ENCODE data around the gene CDH23. TPM values are rescaled to one million over a fixed set of nuclear protein-coding genes. Genes with fewer than 3 reads are reported as not detected.
A peak's percentile ranks its signal among the peaks of the same experiment; 100 is the strongest.

Gene CDH23
- total and polyA plus RNA-seq, 4 experiments from 2014 or later, result 1.8 to 5.4 (median 3.6) TPM

GRCh38 chr10:71623098-71623985 lies 226.6 kb downstream of the CDH23 start:
- DNase-seq, result no peak
- H3K27ac Mint-ChIP-seq, result peak overlapping the region in 2 of 7 donors; percentile 2 to 37

GRCh38 chr10:71623986-71624291 lies 227.2 kb downstream of the CDH23 start:
- Mint-ChIP-seq H3K9me3 (peaks cover 0 to 1% (median 0%) of the 10 kb centered on the region in 8 donors), H3K27me3 (peaks cover 0 to 2% of the 10 kb centered on the region in 2 donors), H3K4me3 (no peak overlapping the region), H3K27ac (no peak overlapping the region), H3K4me1 (no peaks in the 10 kb centered on the region), H3K36me3 (no peaks in the 10 kb centered on the region)
- Histone ChIP-seq H3K27me3 (ENCODE audit: insufficient read depth, low read length) (no peaks in the 10 kb centered on the region), H3K9me3 (ENCODE audit: control insufficient read depth in 1 of 2, low read length in 2 of 2) (no peaks in the 10 kb centered on the region), H3K36me3 (ENCODE audit: insufficient read depth, low read length) (no peaks in the 10 kb centered on the region), H3K4me1 (ENCODE audit: insufficient read depth, low read length) (no peaks in the 10 kb centered on the region), H3K27ac (ENCODE audit: low read depth, low read length) (no peak overlapping the region), H3K4me3 (ENCODE audit: low read length in 2 of 2) (no peak overlapping the region)
- ChIA-PET CTCF (ENCODE audit: partially characterized antibody) (interaction anchor here (1.6 kb wide), 1 partner anchor 14 kb away, joined by 5 read pairs; no protein-coding TSS in a partner anchor), POLR2A (ENCODE audit: partially characterized antibody) (no interaction called here)
- intact Hi-C loops (cut with micrococcal nuclease), result no loop called here
- DNase-seq, result no peak

More at GRCh38 chr10:71623098-71623985, 226.6 kb downstream of the CDH23 start:
- Histone ChIP-seq H3K27ac (ENCODE audit: low read depth, low read length) (no peak overlapping the region), H3K4me1 (ENCODE audit: insufficient read depth, low read length) (no peaks in the 10 kb centered on the region), H3K36me3 (ENCODE audit: insufficient read depth, low read length) (no peaks in the 10 kb centered on the region), H3K4me3 (ENCODE audit: low read length in 2 of 2) (no peak overlapping the region), H3K27me3 (ENCODE audit: insufficient read depth, low read length) (no peaks in the 10 kb centered on the region), H3K9me3 (ENCODE audit: control insufficient read depth in 1 of 2, low read length in 2 of 2) (no peaks in the 10 kb centered on the region)
- intact Hi-C loops (cut with micrococcal nuclease), result no loop called here
- ChIA-PET POLR2A (ENCODE audit: partially characterized antibody) (no interaction called here), CTCF (ENCODE audit: partially characterized antibody) (interaction anchor here (1.6 kb wide), 1 partner anchor 14 kb away, joined by 5 read pairs; no protein-coding TSS in a partner anchor)
- H3K4me1 Mint-ChIP-seq, result no peaks in the 10 kb centered on the region
- no peak overlapping the region for H3K4me3 Mint-ChIP-seq
- peaks cover 0 to 2% of the 10 kb centered on the region in 2 donors for H3K27me3 Mint-ChIP-seq
- H3K9me3 Mint-ChIP-seq, result peaks cover 0 to 1% (median 0%) of the 10 kb centered on the region in 8 donors
- H3K36me3 Mint-ChIP-seq, result no peaks in the 10 kb centered on the region

GRCh38 chr10:71625445-71626175 lies 228.9 kb downstream of the CDH23 start:
- H3K4me1 Mint-ChIP-seq, result no peaks in the 10 kb centered on the region
- no peaks in the 10 kb centered on the region for H3K36me3 Mint-ChIP-seq
- no peak for DNase-seq
- POLR2A ChIA-PET (ENCODE audit: partially characterized antibody), result no interaction called here
- H3K9me3 Mint-ChIP-seq, result peaks cover 0 to 1% (median 0%) of the 10 kb centered on the region in 8 donors
- H3K27me3 Mint-ChIP-seq, result peaks cover 0 to 2% of the 10 kb centered on the region in 2 donors
- no peak overlapping the region for H3K27ac Mint-ChIP-seq
- CTCF ChIA-PET (ENCODE audit: partially characterized antibody), result no interaction called here
- Histone ChIP-seq H3K4me3 (ENCODE audit: low read length in 2 of 2) (no peak overlapping the region), H3K27me3 (ENCODE audit: insufficient read depth, low read length) (no peaks in the 10 kb centered on the region), H3K27ac (ENCODE audit: low read depth, low read length) (no peak overlapping the region), H3K9me3 (ENCODE audit: control insufficient read depth in 1 of 2, low read length in 2 of 2) (no peaks in the 10 kb centered on the region), H3K4me1 (ENCODE audit: insufficient read depth, low read length) (no peaks in the 10 kb centered on the region), H3K36me3 (ENCODE audit: insufficient read depth, low read length) (no peaks in the 10 kb centered on the region)
- no peak overlapping the region for H3K4me3 Mint-ChIP-seq
- intact Hi-C loops (cut with micrococcal nuclease), result no loop called here

GRCh38 chr10:71627230-71627939 lies 230.7 kb downstream of the CDH23 start:
- Mint-ChIP-seq H3K27me3 (peaks cover 1 to 2% of the 10 kb centered on the region in 2 donors), H3K4me3 (no peak overlapping the region), H3K4me1 (no peaks in the 10 kb centered on the region), H3K36me3 (no peaks in the 10 kb centered on the region), H3K9me3 (no peaks in the 10 kb centered on the region), H3K27ac (no peak overlapping the region)
- DNase-seq, result no peak
- intact Hi-C loops (cut with micrococcal nuclease), result no loop called here
- H3K4me1 ChIP-seq (ENCODE audit: insufficient read depth, low read length), result no peaks in the 10 kb centered on the region
- H3K4me3 ChIP-seq (ENCODE audit: low read length in 2 of 2), result no peak overlapping the region
- H3K9me3 ChIP-seq (ENCODE audit: control insufficient read depth in 1 of 2, low read length in 2 of 2), result no peaks in the 10 kb centered on the region
- ChIA-PET CTCF (ENCODE audit: partially characterized antibody) (interaction anchor here (0.6 kb wide), 1 partner anchor 234 kb away, joined by 3 read pairs; no protein-coding TSS in a partner anchor), POLR2A (ENCODE audit: partially characterized antibody) (no interaction called here)
- no peaks in the 10 kb centered on the region for H3K27me3 ChIP-seq (ENCODE audit: insufficient read depth, low read length)
- no peaks in the 10 kb centered on the region for H3K36me3 ChIP-seq (ENCODE audit: insufficient read depth, low read length)
- H3K27ac ChIP-seq (ENCODE audit: low read depth, low read length), result no peak overlapping the region

GRCh38 chr10:71627956-71628355 lies 231.2 kb downstream of the CDH23 start:
- intact Hi-C loops (cut with micrococcal nuclease), result no loop called here
- peaks cover 1 to 2% of the 10 kb centered on the region in 2 donors for H3K27me3 Mint-ChIP-seq
- no peaks in the 10 kb centered on the region for H3K36me3 Mint-ChIP-seq
- H3K27ac ChIP-seq (ENCODE audit: low read depth, low read length), result no peak overlapping the region
- no peaks in the 10 kb centered on the region for H3K27me3 ChIP-seq (ENCODE audit: insufficient read depth, low read length)
- H3K4me3 Mint-ChIP-seq, result no peak overlapping the region
- no peaks in the 10 kb centered on the region for H3K9me3 Mint-ChIP-seq
- no peak for DNase-seq
- CTCF ChIA-PET (ENCODE audit: partially characterized antibody), result interaction anchor here (0.6 kb wide), 1 partner anchor 234 kb away, joined by 3 read pairs; no protein-coding TSS in a partner anchor
- H3K4me3 ChIP-seq (ENCODE audit: low read length in 2 of 2), result no peak overlapping the region
- H3K36me3 ChIP-seq (ENCODE audit: insufficient read depth, low read length), result no peaks in the 10 kb centered on the region
- H3K4me1 Mint-ChIP-seq, result no peaks in the 10 kb centered on the region
- no peak overlapping the region for H3K27ac Mint-ChIP-seq
- POLR2A ChIA-PET (ENCODE audit: partially characterized antibody), result no interaction called here
- no peaks in the 10 kb centered on the region for H3K9me3 ChIP-seq (ENCODE audit: control insufficient read depth in 1 of 2, low read length in 2 of 2)
- H3K4me1 ChIP-seq (ENCODE audit: insufficient read depth, low read length), result no peaks in the 10 kb centered on the region

- Histone ChIP-seq H3K4me1 (ENCODE audit: insufficient read depth, low read length) (no peaks in the 10 kb centered on the region), H3K27ac (ENCODE audit: low read depth, low read length) (no peak overlapping the region), H3K4me3 (ENCODE audit: low read length in 2 of 2) (no peak overlapping the region), H3K9me3 (ENCODE audit: control insufficient read depth in 1 of 2, low read length in 2 of 2) (no peaks in the 10 kb centered on the region), H3K27me3 (ENCODE audit: insufficient read depth, low read length) (no peaks in the 10 kb centered on the region), H3K36me3 (ENCODE audit: insufficient read depth, low read length) (no peaks in the 10 kb centered on the region)
- H3K27ac Mint-ChIP-seq, result no peak overlapping the region
- no peaks in the 10 kb centered on the region for H3K4me1 Mint-ChIP-seq
- ChIA-PET CTCF (ENCODE audit: partially characterized antibody) (no interaction called here), POLR2A (ENCODE audit: partially characterized antibody) (no interaction called here)
- H3K4me3 Mint-ChIP-seq, result no peak overlapping the region
- no peaks in the 10 kb centered on the region for H3K36me3 Mint-ChIP-seq
- no peaks in the 10 kb centered on the region for H3K9me3 Mint-ChIP-seq
- no peak for DNase-seq
- intact Hi-C loops (cut with micrococcal nuclease), result no loop called here
- H3K27me3 Mint-ChIP-seq, result peaks cover 3 to 5% of the 10 kb centered on the region in 2 donors
Measured at GRCh38 chr10:71629131-71629530, 232.4 kb downstream of the CDH23 start.

GRCh38 chr10:71630168-71630567 lies 233.4 kb downstream of the CDH23 start:
- ChIA-PET POLR2A (ENCODE audit: partially characterized antibody) (no interaction called here), CTCF (ENCODE audit: partially characterized antibody) (no interaction called here)
- no peak overlapping the region for H3K27ac Mint-ChIP-seq
- peaks cover 3 to 5% of the 10 kb centered on the region in 2 donors for H3K27me3 Mint-ChIP-seq
- no peaks in the 10 kb centered on the region for H3K36me3 Mint-ChIP-seq
- H3K9me3 Mint-ChIP-seq, result no peaks in the 10 kb centered on the region
- Histone ChIP-seq H3K4me1 (ENCODE audit: insufficient read depth, low read length) (no peaks in the 10 kb centered on the region), H3K9me3 (ENCODE audit: control insufficient read depth in 1 of 2, low read length in 2 of 2) (no peaks in the 10 kb centered on the region), H3K27me3 (ENCODE audit: insufficient read depth, low read length) (no peaks in the 10 kb centered on the region), H3K36me3 (ENCODE audit: insufficient read depth, low read length) (no peaks in the 10 kb centered on the region), H3K27ac (ENCODE audit: low read depth, low read length) (no peak overlapping the region), H3K4me3 (ENCODE audit: low read length in 2 of 2) (no peak overlapping the region)
- no peak for DNase-seq
- H3K4me3 Mint-ChIP-seq, result no peak overlapping the region
- intact Hi-C loops (cut with micrococcal nuclease), result no loop called here
- no peaks in the 10 kb centered on the region for H3K4me1 Mint-ChIP-seq

Data from CD4-positive, alpha-beta memory T cell (primary cell).